GM23338 (cell line): ENCODE results near the gene ITGAV. TPM values are rescaled to one million over a fixed set of nuclear protein-coding genes. Genes with fewer than 3 reads are reported as not detected.

Experiments
- ATAC-seq: fragments of 200-7000 bp; cut with Tn5 transposase; 3 replicates; pipeline ENCODE4 v1.9.1; 2020
- DNase-seq: peaks from one replicate; pipeline ENCODE4 v3.0.0-alpha.2; 2015; ENCODE audit warnings: low spot score
- H2AFZ ChIP-seq: fragments of 200-600 bp; sonication (generic); 2 replicates; pipeline ENCODE4 v1.8.0; 2016; ENCODE audit warnings: antibody characterized with exemption, mild to moderate bottlenecking, moderate library complexity
- H3F3A ChIP-seq: fragments of 200-600 bp; sonication (generic); replicated peaks from 2 replicates; pipeline ENCODE4 v1.8.0; 2017; ENCODE audit warnings: antibody characterized with exemption, mixed run types, low read depth
- H3K27ac ChIP-seq: fragments of 200-600 bp; sonication (generic); 2 replicates; pipeline ENCODE4 v1.6.1; 2016; ENCODE audit warnings: low read depth
- H3K27me3 ChIP-seq: fragments of 200-600 bp; sonication (generic); 2 replicates; pipeline ENCODE4 v1.8.0; 2016; ENCODE audit warnings: mild to moderate bottlenecking, mixed run types, moderate library complexity; ENCODE audit not compliant: insufficient read depth
- H3K36me3 ChIP-seq: fragments of 200-600 bp; sonication (generic); 2 replicates; pipeline ENCODE4 v1.8.0; 2016; ENCODE audit warnings: mild to moderate bottlenecking; ENCODE audit not compliant: insufficient read depth
- H3K4me1 ChIP-seq: fragments of 200-600 bp; sonication (generic); 2 replicates; pipeline ENCODE4 v1.8.0; 2016; ENCODE audit warnings: mild to moderate bottlenecking, moderate library complexity; ENCODE audit not compliant: insufficient read depth
- H3K4me2 ChIP-seq: fragments of 200-600 bp; sonication (generic); 2 replicates; pipeline ENCODE4 v1.7.1; 2017; ENCODE audit warnings: mixed run types
- H3K4me3 ChIP-seq: fragments of 200-600 bp; sonication (generic); 2 replicates; pipeline ENCODE4 v1.6.1; 2016; ENCODE audit warnings: mixed run types
- H3K79me2 ChIP-seq: fragments of 200-600 bp; sonication (generic); replicated peaks from 2 replicates; pipeline ENCODE4 v1.8.0; 2017; ENCODE audit warnings: mild to moderate bottlenecking; ENCODE audit not compliant: insufficient read depth
- H3K9me2 ChIP-seq: fragments of 200-600 bp; sonication (generic); 2 replicates; pipeline ENCODE4 v1.8.0; 2017; ENCODE audit not compliant: insufficient read depth
- H4K20me1 ChIP-seq: fragments of 200-600 bp; sonication (generic); replicated peaks from 2 replicates; pipeline ENCODE4 v1.8.0; 2017; ENCODE audit warnings: mild to moderate bottlenecking; ENCODE audit not compliant: insufficient read depth
- H3K27ac Mint-ChIP-seq: 2 replicates; pipeline ENCODE4 v1.8.0; 2020; ENCODE audit warnings: inconsistent platforms, mild to moderate bottlenecking, moderate library complexity, mixed read lengths
- H3K27me3 Mint-ChIP-seq: 3 replicates; pipeline ENCODE4 v1.8.0; 2022; ENCODE audit warnings: low read depth, mild to moderate bottlenecking, moderate library complexity, mixed read lengths, inconsistent platforms; ENCODE audit not compliant: insufficient read depth, poor library complexity
- H3K36me3 Mint-ChIP-seq: 3 replicates; pipeline ENCODE4 v1.8.0; 2021; ENCODE audit warnings: low read depth, mild to moderate bottlenecking, inconsistent platforms, moderate library complexity, mixed read lengths
- H3K4me1 Mint-ChIP-seq: 3 replicates; pipeline ENCODE4 v1.8.0; 2020; ENCODE audit warnings: mild to moderate bottlenecking, inconsistent platforms, mixed read lengths
- H3K4me3 Mint-ChIP-seq: 3 replicates; pipeline ENCODE4 v1.8.0; 2021; ENCODE audit warnings: moderate library complexity, mild to moderate bottlenecking, inconsistent platforms, mixed read lengths
- H3K9me3 Mint-ChIP-seq: 3 replicates; pipeline ENCODE4 v1.8.0; 2020; ENCODE audit warnings: moderate library complexity, mild to moderate bottlenecking, inconsistent platforms, mixed read lengths
- CREB1 ChIP-seq: fragments of 250-450 bp; sonication (Bioruptor Pico); IDR thresholded peaks from 2 replicates; pipeline ENCODE4 v1.5.0; 2020; ENCODE audit warnings: low read depth, mild to moderate bottlenecking, moderate library complexity
- ETS1 ChIP-seq: IDR thresholded peaks from 2 replicates; pipeline ENCODE4 v1.6.1; 2016; ENCODE audit warnings: antibody characterized with exemption
- EZH2 ChIP-seq: fragments of 200-600 bp; sonication (generic); IDR thresholded peaks from one replicate; pipeline ENCODE4 v1.8.0; 2017; ENCODE audit warnings: antibody characterized with exemption, mild to moderate bottlenecking, low read depth; ENCODE audit not compliant: unreplicated experiment
- EZH2phosphoT487 ChIP-seq: fragments of 200-600 bp; sonication (generic); IDR thresholded peaks from one replicate; pipeline ENCODE4 v1.8.1; 2018; ENCODE audit warnings: antibody characterized with exemption; ENCODE audit not compliant: unreplicated experiment
- JUNB ChIP-seq: IDR thresholded peaks from one replicate; pipeline ENCODE4 v1.6.1; 2016; ENCODE audit warnings: antibody characterized with exemption; ENCODE audit not compliant: unreplicated experiment
- NANOG ChIP-seq: IDR thresholded peaks from 2 replicates; pipeline ENCODE4 v1.6.1; 2016; ENCODE audit warnings: antibody characterized with exemption, borderline replicate concordance
- POLR2AphosphoS5 ChIP-seq: IDR thresholded peaks from 2 replicates; pipeline ENCODE4 v1.6.1; 2016; ENCODE audit warnings: antibody characterized with exemption, low read depth
- STAT1 ChIP-seq: IDR thresholded peaks from one replicate; pipeline ENCODE4 v1.6.1; 2016; ENCODE audit warnings: antibody characterized with exemption; ENCODE audit not compliant: unreplicated experiment
- ZNF114 ChIP-seq: fragments of 250-450 bp; sonication (Bioruptor Pico); IDR thresholded peaks from 2 replicates; pipeline ENCODE4 v1.5.0; 2020; ENCODE audit warnings: mild to moderate bottlenecking, moderate library complexity
- polyA plus RNA-seq: library from polyadenylated mRNA; unstranded; fragments of >200 nt; fragmentation: Nextera tagmentation; extraction: Ambion mirVana; gene quantifications from 2 replicates; pipeline ENCODE4 v1.2.1, GENCODE V29; 2016
- total RNA-seq: library from RNA; depleted of rRNA; stranded (reverse); fragments of >200 nt; shearing (Covaris generic); gene quantifications from 2 replicates; pipeline ENCODE4 v1.2.3, GENCODE V29; 2014
- TF ChIP-seq, protein P1 (sequence below): fragments of 250-450 bp; sonication (Bioruptor Pico); IDR thresholded peaks from 2 replicates; pipeline ENCODE4 v1.5.0; 2020; ENCODE audit warnings: mild to moderate bottlenecking, moderate library complexity
- TF ChIP-seq, protein P2 (sequence below), 2 experiments: fragments of 200-600 bp in 1 of 2; sonication (generic) in 1 of 2; conservative IDR thresholded peaks; 2 replicates each; pipeline versions ENCODE4 v1.5.1 to v1.6.1; 2016 to 2017; ENCODE audit warnings: antibody characterized with exemption in 2 of 2, low read depth in 2 of 2, mild to moderate bottlenecking in 2 of 2, moderate library complexity in 1 of 2
- TF ChIP-seq, protein P3 (sequence below): IDR thresholded peaks from one replicate; pipeline ENCODE4 v1.6.1; 2018; ENCODE audit warnings: antibody characterized with exemption; ENCODE audit not compliant: unreplicated experiment

The ITGAV gene
- total and polyA plus RNA-seq, 2 experiments from 2014 or later, result 9.1 to 56.5 TPM

GRCh38 chr2:186611526-186611925, 21.7 kb downstream of the ITGAV start:
- ATAC-seq (no peak), DNase-seq (no peak)
- Mint-ChIP-seq H3K36me3 (no peaks in the 10 kb centered on the region), H3K4me1 (0 out of 3 replicates have a peak, but pooled peaks cover under 1% of the 10 kb centered on the region), H3K27me3 (peaks cover 2% of the 10 kb centered on the region), H3K4me3 (no peak overlapping the region), H3K9me3 (no peaks in the 10 kb centered on the region), H3K27ac (no peak overlapping the region)
- Histone ChIP-seq H3K9me2 (no peaks in the 10 kb centered on the region), H3K4me3 (no peak overlapping the region), H4K20me1 (no peaks in the 10 kb centered on the region), H3K27ac (no peak overlapping the region), H3K27me3 (no peaks in the 10 kb centered on the region), H2AFZ (no peak overlapping the region), H3K4me2 (no peak overlapping the region), H3K36me3 (no peaks in the 10 kb centered on the region), H3K79me2 (peaks cover 8% of the 10 kb centered on the region), H3F3A (no peaks in the 10 kb centered on the region), H3K4me1 (no peaks in the 10 kb centered on the region)
- TF ChIP-seq JUNB (no peak), CREB1 (CRISPR knock-in tag) (no peak), ETS1 (no peak), STAT1 (no peak), POLR2AphosphoS5 (no peak), NANOG (no peak), EZH2phosphoT487 (no peak), ZNF114 (no peak), EZH2 (no peak)
- TF ChIP-seq, protein P1, sequence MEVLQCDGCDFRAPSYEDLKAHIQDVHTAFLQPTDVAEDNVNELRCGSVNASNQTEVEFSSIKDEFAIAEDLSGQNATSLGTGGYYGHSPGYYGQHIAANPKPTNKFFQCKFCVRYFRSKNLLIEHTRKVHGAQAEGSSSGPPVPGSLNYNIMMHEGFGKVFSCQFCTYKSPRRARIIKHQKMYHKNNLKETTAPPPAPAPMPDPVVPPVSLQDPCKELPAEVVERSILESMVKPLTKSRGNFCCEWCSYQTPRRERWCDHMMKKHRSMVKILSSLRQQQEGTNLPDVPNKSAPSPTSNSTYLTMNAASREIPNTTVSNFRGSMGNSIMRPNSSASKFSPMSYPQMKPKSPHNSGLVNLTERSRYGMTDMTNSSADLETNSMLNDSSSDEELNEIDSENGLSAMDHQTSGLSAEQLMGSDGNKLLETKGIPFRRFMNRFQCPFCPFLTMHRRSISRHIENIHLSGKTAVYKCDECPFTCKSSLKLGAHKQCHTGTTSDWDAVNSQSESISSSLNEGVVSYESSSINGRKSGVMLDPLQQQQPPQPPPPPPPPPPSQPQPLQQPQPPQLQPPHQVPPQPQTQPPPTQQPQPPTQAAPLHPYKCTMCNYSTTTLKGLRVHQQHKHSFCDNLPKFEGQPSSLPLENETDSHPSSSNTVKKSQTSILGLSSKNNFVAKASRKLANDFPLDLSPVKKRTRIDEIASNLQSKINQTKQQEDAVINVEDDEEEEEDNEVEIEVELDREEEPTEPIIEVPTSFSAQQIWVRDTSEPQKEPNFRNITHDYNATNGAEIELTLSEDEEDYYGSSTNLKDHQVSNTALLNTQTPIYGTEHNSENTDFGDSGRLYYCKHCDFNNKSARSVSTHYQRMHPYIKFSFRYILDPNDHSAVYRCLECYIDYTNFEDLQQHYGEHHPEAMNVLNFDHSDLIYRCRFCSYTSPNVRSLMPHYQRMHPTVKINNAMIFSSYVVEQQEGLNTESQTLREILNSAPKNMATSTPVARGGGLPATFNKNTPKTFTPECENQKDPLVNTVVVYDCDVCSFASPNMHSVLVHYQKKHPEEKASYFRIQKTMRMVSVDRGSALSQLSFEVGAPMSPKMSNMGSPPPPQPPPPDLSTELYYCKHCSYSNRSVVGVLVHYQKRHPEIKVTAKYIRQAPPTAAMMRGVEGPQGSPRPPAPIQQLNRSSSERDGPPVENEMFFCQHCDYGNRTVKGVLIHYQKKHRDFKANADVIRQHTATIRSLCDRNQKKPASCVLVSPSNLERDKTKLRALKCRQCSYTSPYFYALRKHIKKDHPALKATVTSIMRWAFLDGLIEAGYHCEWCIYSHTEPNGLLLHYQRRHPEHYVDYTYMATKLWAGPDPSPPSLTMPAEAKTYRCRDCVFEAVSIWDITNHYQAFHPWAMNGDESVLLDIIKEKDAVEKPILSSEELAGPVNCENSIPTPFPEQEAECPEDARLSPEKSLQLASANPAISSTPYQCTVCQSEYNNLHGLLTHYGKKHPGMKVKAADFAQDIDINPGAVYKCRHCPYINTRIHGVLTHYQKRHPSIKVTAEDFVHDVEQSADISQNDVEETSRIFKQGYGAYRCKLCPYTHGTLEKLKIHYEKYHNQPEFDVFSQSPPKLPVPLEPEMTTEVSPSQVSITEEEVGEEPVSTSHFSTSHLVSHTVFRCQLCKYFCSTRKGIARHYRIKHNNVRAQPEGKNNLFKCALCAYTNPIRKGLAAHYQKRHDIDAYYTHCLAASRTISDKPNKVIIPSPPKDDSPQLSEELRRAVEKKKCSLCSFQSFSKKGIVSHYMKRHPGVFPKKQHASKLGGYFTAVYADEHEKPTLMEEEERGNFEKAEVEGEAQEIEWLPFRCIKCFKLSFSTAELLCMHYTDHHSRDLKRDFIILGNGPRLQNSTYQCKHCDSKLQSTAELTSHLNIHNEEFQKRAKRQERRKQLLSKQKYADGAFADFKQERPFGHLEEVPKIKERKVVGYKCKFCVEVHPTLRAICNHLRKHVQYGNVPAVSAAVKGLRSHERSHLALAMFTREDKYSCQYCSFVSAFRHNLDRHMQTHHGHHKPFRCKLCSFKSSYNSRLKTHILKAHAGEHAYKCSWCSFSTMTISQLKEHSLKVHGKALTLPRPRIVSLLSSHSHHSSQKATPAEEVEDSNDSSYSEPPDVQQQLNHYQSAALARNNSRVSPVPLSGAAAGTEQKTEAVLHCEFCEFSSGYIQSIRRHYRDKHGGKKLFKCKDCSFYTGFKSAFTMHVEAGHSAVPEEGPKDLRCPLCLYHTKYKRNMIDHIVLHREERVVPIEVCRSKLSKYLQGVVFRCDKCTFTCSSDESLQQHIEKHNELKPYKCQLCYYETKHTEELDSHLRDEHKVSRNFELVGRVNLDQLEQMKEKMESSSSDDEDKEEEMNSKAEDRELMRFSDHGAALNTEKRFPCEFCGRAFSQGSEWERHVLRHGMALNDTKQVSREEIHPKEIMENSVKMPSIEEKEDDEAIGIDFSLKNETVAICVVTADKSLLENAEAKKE (CRISPR knock-in tag), result no peak
- TF ChIP-seq, protein P2, sequence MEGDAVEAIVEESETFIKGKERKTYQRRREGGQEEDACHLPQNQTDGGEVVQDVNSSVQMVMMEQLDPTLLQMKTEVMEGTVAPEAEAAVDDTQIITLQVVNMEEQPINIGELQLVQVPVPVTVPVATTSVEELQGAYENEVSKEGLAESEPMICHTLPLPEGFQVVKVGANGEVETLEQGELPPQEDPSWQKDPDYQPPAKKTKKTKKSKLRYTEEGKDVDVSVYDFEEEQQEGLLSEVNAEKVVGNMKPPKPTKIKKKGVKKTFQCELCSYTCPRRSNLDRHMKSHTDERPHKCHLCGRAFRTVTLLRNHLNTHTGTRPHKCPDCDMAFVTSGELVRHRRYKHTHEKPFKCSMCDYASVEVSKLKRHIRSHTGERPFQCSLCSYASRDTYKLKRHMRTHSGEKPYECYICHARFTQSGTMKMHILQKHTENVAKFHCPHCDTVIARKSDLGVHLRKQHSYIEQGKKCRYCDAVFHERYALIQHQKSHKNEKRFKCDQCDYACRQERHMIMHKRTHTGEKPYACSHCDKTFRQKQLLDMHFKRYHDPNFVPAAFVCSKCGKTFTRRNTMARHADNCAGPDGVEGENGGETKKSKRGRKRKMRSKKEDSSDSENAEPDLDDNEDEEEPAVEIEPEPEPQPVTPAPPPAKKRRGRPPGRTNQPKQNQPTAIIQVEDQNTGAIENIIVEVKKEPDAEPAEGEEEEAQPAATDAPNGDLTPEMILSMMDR (conservative IDR thresholded peaks at IDR 0.05; ENCODE audit: low read depth in 2 of 2), result no peak
- TF ChIP-seq, protein P3, sequence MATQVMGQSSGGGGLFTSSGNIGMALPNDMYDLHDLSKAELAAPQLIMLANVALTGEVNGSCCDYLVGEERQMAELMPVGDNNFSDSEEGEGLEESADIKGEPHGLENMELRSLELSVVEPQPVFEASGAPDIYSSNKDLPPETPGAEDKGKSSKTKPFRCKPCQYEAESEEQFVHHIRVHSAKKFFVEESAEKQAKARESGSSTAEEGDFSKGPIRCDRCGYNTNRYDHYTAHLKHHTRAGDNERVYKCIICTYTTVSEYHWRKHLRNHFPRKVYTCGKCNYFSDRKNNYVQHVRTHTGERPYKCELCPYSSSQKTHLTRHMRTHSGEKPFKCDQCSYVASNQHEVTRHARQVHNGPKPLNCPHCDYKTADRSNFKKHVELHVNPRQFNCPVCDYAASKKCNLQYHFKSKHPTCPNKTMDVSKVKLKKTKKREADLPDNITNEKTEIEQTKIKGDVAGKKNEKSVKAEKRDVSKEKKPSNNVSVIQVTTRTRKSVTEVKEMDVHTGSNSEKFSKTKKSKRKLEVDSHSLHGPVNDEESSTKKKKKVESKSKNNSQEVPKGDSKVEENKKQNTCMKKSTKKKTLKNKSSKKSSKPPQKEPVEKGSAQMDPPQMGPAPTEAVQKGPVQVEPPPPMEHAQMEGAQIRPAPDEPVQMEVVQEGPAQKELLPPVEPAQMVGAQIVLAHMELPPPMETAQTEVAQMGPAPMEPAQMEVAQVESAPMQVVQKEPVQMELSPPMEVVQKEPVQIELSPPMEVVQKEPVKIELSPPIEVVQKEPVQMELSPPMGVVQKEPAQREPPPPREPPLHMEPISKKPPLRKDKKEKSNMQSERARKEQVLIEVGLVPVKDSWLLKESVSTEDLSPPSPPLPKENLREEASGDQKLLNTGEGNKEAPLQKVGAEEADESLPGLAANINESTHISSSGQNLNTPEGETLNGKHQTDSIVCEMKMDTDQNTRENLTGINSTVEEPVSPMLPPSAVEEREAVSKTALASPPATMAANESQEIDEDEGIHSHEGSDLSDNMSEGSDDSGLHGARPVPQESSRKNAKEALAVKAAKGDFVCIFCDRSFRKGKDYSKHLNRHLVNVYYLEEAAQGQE, result no peak
